Measurements from ENCODE around the gene RIBC2.

RIBC2 gene

GRCh38 chr22:45442116-45442515 is 28.6 kb downstream of the RIBC2 start:
- Histone ChIP-seq H3K79me1 (ENCODE audit: low read depth, low read length) (no peaks in the 10 kb centered on the region), H3K36me3 (replicated peaks in 1 of 2; ENCODE audit: control insufficient read depth in 2 of 2, insufficient read depth in 2 of 2, low read length in 2 of 2) (no peaks in the 10 kb centered on the region), H2BK5ac (ENCODE audit: low read length) (no peak overlapping the region), H3K27me3 (ENCODE audit: control insufficient read depth in 3 of 3, insufficient read depth in 3 of 3, low read depth in 1 of 3, low read length in 3 of 3) (peaks cover 0 to 5% (median 0%) of the 10 kb centered on the region in 3 experiments), H3K27ac (replicated peaks; ENCODE audit: low read length) (no peak overlapping the region), H3K4ac (ENCODE audit: low read length) (no peak overlapping the region), H4K91ac (ENCODE audit: low read depth, low read length, poor library complexity) (no peak overlapping the region), H3K4me1 (ENCODE audit: control insufficient read depth in 2 of 2, insufficient read depth in 1 of 2, low read depth in 1 of 2, low read length in 2 of 2) (peaks cover 3 to 14% of the 10 kb centered on the region in 2 donors), H3K14ac (ENCODE audit: low read length) (no peak overlapping the region), H3K4me2 (ENCODE audit: insufficient read depth, low read length, poor library complexity, severe bottlenecking) (no peak overlapping the region), H3K9ac (ENCODE audit: low read depth, low read length, poor library complexity) (no peak overlapping the region), H2AK5ac (ENCODE audit: low read depth, low read length) (peak overlapping the region; percentile 92), H3K9me3 (replicated peaks in 1 of 2; ENCODE audit: control insufficient read depth in 2 of 2, insufficient read depth in 1 of 2, low read depth in 1 of 2, low read length in 2 of 2) (peaks cover 0 to 2% of the 10 kb centered on the region in 2 donors), H2BK12ac (ENCODE audit: low read length) (no peak overlapping the region), H2BK120ac (ENCODE audit: low read depth, low read length) (no peak overlapping the region), H4K8ac (ENCODE audit: low read depth, low read length) (no peak overlapping the region), H3K18ac (ENCODE audit: low read length) (no peak overlapping the region), H3K4me3 (ENCODE audit: low read length in 2 of 2) (no peak overlapping the region), H3K23ac (ENCODE audit: low read depth, low read length, poor library complexity) (no peak overlapping the region), H2BK15ac (ENCODE audit: low read length) (peak overlapping the region; percentile 92), H2AFZ (ENCODE audit: low read length) (no peak overlapping the region)
- DNase-seq (ENCODE audit: low spot score) = no peak
- no CpG with 5 or more reads among the region's 5 CpGs for WGBS, 2 donors (ENCODE audit: extremely low coverage in 2 of 2, insufficient read length in 2 of 2, insufficient replicate concordance in 1 of 2)

GRCh38 chr22:45444168-45444567 is 30.7 kb downstream of the RIBC2 start:
- H3K4ac ChIP-seq (ENCODE audit: low read length) = no peak overlapping the region
- no peak overlapping the region for H3K4me2 ChIP-seq (ENCODE audit: insufficient read depth, low read length, poor library complexity, severe bottlenecking)
- H2BK5ac ChIP-seq (ENCODE audit: low read length) = no peak overlapping the region
- no peak overlapping the region for H2AK5ac ChIP-seq (ENCODE audit: low read depth, low read length)
- H2BK15ac ChIP-seq (ENCODE audit: low read length) = no peak overlapping the region
- no peak overlapping the region for H2BK12ac ChIP-seq (ENCODE audit: low read length)
- H3K36me3 ChIP-seq (replicated peaks in 1 of 2; ENCODE audit: control insufficient read depth in 2 of 2, insufficient read depth in 2 of 2, low read length in 2 of 2) = no peaks in the 10 kb centered on the region
- peaks cover 0 to 5% (median 0%) of the 10 kb centered on the region in 3 experiments for H3K27me3 ChIP-seq (ENCODE audit: control insufficient read depth in 3 of 3, insufficient read depth in 3 of 3, low read depth in 1 of 3, low read length in 3 of 3)
- H3K9me3 ChIP-seq (replicated peaks in 1 of 2; ENCODE audit: control insufficient read depth in 2 of 2, insufficient read depth in 1 of 2, low read depth in 1 of 2, low read length in 2 of 2) = peaks cover 0 to 2% of the 10 kb centered on the region in 2 donors
- no peak overlapping the region for H3K9ac ChIP-seq (ENCODE audit: low read depth, low read length, poor library complexity)
- H3K4me1 ChIP-seq (ENCODE audit: control insufficient read depth in 2 of 2, insufficient read depth in 1 of 2, low read depth in 1 of 2, low read length in 2 of 2) = peaks cover 3 to 14% of the 10 kb centered on the region in 2 donors
- no peak overlapping the region for H4K8ac ChIP-seq (ENCODE audit: low read depth, low read length)
- no peaks in the 10 kb centered on the region for H3K79me1 ChIP-seq (ENCODE audit: low read depth, low read length)
- no peak overlapping the region for H3K18ac ChIP-seq (ENCODE audit: low read length)
- H3K4me3 ChIP-seq (ENCODE audit: low read length in 2 of 2) = no peak overlapping the region
- DNase-seq (ENCODE audit: low spot score) = no peak
- no peak overlapping the region for H3K14ac ChIP-seq (ENCODE audit: low read length)
- H2BK120ac ChIP-seq (ENCODE audit: low read depth, low read length) = no peak overlapping the region
- H3K23ac ChIP-seq (ENCODE audit: low read depth, low read length, poor library complexity) = no peak overlapping the region
- H4K91ac ChIP-seq (ENCODE audit: low read depth, low read length, poor library complexity) = no peak overlapping the region
- no peak overlapping the region for H3K27ac ChIP-seq (replicated peaks; ENCODE audit: low read length)
- WGBS, 2 donors (ENCODE audit: extremely low coverage in 2 of 2, insufficient read length in 2 of 2, insufficient replicate concordance in 1 of 2) = no CpG with 5 or more reads among the region's 3 CpGs
- no peak overlapping the region for H2AFZ ChIP-seq (ENCODE audit: low read length)

- WGBS, 2 donors (ENCODE audit: extremely low coverage in 2 of 2, insufficient read length in 2 of 2, insufficient replicate concordance in 1 of 2) = no CpG with 5 or more reads among the region's 14 CpGs
- no peak overlapping the region for H2BK12ac ChIP-seq (ENCODE audit: low read length)
- no peak overlapping the region for H3K14ac ChIP-seq (ENCODE audit: low read length)
- no peak overlapping the region for H4K91ac ChIP-seq (ENCODE audit: low read depth, low read length, poor library complexity)
- no peaks in the 10 kb centered on the region for H3K79me1 ChIP-seq (ENCODE audit: low read depth, low read length)
- H3K18ac ChIP-seq (ENCODE audit: low read length) = peak overlapping the region; percentile 44
- peaks cover 0 to 5% (median 0%) of the 10 kb centered on the region in 3 experiments for H3K27me3 ChIP-seq (ENCODE audit: control insufficient read depth in 3 of 3, insufficient read depth in 3 of 3, low read depth in 1 of 3, low read length in 3 of 3)
- peaks cover 0 to 2% of the 10 kb centered on the region in 2 donors for H3K9me3 ChIP-seq (replicated peaks in 1 of 2; ENCODE audit: control insufficient read depth in 2 of 2, insufficient read depth in 1 of 2, low read depth in 1 of 2, low read length in 2 of 2)
- H3K4ac ChIP-seq (ENCODE audit: low read length) = no peak overlapping the region
- no peak overlapping the region for H2BK120ac ChIP-seq (ENCODE audit: low read depth, low read length)
- H2BK5ac ChIP-seq (ENCODE audit: low read length) = no peak overlapping the region
- no peaks in the 10 kb centered on the region for H3K36me3 ChIP-seq (replicated peaks in 1 of 2; ENCODE audit: control insufficient read depth in 2 of 2, insufficient read depth in 2 of 2, low read length in 2 of 2)
- no peak overlapping the region for H2AFZ ChIP-seq (ENCODE audit: low read length)
- H3K27ac ChIP-seq (replicated peaks; ENCODE audit: low read length) = no peak overlapping the region
- no peak overlapping the region for H3K9ac ChIP-seq (ENCODE audit: low read depth, low read length, poor library complexity)
- peak overlapping the region; percentile 35 for H3K23ac ChIP-seq (ENCODE audit: low read depth, low read length, poor library complexity)
- H4K8ac ChIP-seq (ENCODE audit: low read depth, low read length) = no peak overlapping the region
- DNase-seq (ENCODE audit: low spot score) = no peak
- peak overlapping the region; percentile 78 for H2BK15ac ChIP-seq (ENCODE audit: low read length)
- H3K4me1 ChIP-seq (ENCODE audit: control insufficient read depth in 2 of 2, insufficient read depth in 1 of 2, low read depth in 1 of 2, low read length in 2 of 2) = peaks cover 3 to 14% of the 10 kb centered on the region in 2 donors
- peak overlapping the region; percentile 94 for H2AK5ac ChIP-seq (ENCODE audit: low read depth, low read length)
- H3K4me2 ChIP-seq (ENCODE audit: insufficient read depth, low read length, poor library complexity, severe bottlenecking) = no peak overlapping the region
- no peak overlapping the region for H3K4me3 ChIP-seq (ENCODE audit: low read length in 2 of 2)
Observed at GRCh38 chr22:45445031-45445710, 31.7 kb downstream of the RIBC2 start.

GRCh38 chr22:45446216-45446615 is 32.7 kb downstream of the RIBC2 start:
- WGBS, 2 donors (ENCODE audit: extremely low coverage in 2 of 2, insufficient read length in 2 of 2, insufficient replicate concordance in 1 of 2) = no CpG with 5 or more reads among the region's 5 CpGs
- no peak overlapping the region for H4K91ac ChIP-seq (ENCODE audit: low read depth, low read length, poor library complexity)
- peak overlapping the region; percentile 57 for H3K18ac ChIP-seq (ENCODE audit: low read length)
- no peaks in the 10 kb centered on the region for H3K79me1 ChIP-seq (ENCODE audit: low read depth, low read length)
- H2BK15ac ChIP-seq (ENCODE audit: low read length) = no peak overlapping the region
- DNase-seq (ENCODE audit: low spot score) = no peak
- H3K27me3 ChIP-seq (ENCODE audit: control insufficient read depth in 3 of 3, insufficient read depth in 3 of 3, low read depth in 1 of 3, low read length in 3 of 3) = peaks cover 0 to 10% (median 0%) of the 10 kb centered on the region in 3 experiments
- no peak overlapping the region for H3K4me3 ChIP-seq (ENCODE audit: low read length in 2 of 2)
- no peak overlapping the region for H2AK5ac ChIP-seq (ENCODE audit: low read depth, low read length)
- no peak overlapping the region for H3K4ac ChIP-seq (ENCODE audit: low read length)
- no peak overlapping the region for H3K4me2 ChIP-seq (ENCODE audit: insufficient read depth, low read length, poor library complexity, severe bottlenecking)
- no peak overlapping the region for H4K8ac ChIP-seq (ENCODE audit: low read depth, low read length)
- H2BK120ac ChIP-seq (ENCODE audit: low read depth, low read length) = no peak overlapping the region
- H2BK5ac ChIP-seq (ENCODE audit: low read length) = no peak overlapping the region
- no peaks in the 10 kb centered on the region for H3K36me3 ChIP-seq (replicated peaks in 1 of 2; ENCODE audit: control insufficient read depth in 2 of 2, insufficient read depth in 2 of 2, low read length in 2 of 2)
- H3K27ac ChIP-seq (replicated peaks; ENCODE audit: low read length) = no peak overlapping the region
- peaks cover 0 to 2% of the 10 kb centered on the region in 2 donors for H3K9me3 ChIP-seq (replicated peaks in 1 of 2; ENCODE audit: control insufficient read depth in 2 of 2, insufficient read depth in 1 of 2, low read depth in 1 of 2, low read length in 2 of 2)
- no peak overlapping the region for H3K23ac ChIP-seq (ENCODE audit: low read depth, low read length, poor library complexity)
- no peak overlapping the region for H3K14ac ChIP-seq (ENCODE audit: low read length)
- no peak overlapping the region for H3K9ac ChIP-seq (ENCODE audit: low read depth, low read length, poor library complexity)
- H2AFZ ChIP-seq (ENCODE audit: low read length) = no peak overlapping the region
- H2BK12ac ChIP-seq (ENCODE audit: low read length) = no peak overlapping the region
- H3K4me1 ChIP-seq (ENCODE audit: control insufficient read depth in 2 of 2, insufficient read depth in 1 of 2, low read depth in 1 of 2, low read length in 2 of 2) = peaks cover 3 to 14% of the 10 kb centered on the region in 2 donors

Measured in neuronal stem cell (in vitro differentiated cells).